CD4-positive, alpha-beta T cell treated with Interleukin-15 for 4 hours (primary cell): ENCODE measurements around the gene ADGRB2.
A peak's percentile ranks its signal among the peaks of the same experiment; 100 is the strongest.

Experiments
- DNase-seq: peaks from one replicate; pipeline ENCODE4 v3.0.0-alpha.2; 2020; ENCODE audit warnings: low spot score

Gene ADGRB2

DNA sequence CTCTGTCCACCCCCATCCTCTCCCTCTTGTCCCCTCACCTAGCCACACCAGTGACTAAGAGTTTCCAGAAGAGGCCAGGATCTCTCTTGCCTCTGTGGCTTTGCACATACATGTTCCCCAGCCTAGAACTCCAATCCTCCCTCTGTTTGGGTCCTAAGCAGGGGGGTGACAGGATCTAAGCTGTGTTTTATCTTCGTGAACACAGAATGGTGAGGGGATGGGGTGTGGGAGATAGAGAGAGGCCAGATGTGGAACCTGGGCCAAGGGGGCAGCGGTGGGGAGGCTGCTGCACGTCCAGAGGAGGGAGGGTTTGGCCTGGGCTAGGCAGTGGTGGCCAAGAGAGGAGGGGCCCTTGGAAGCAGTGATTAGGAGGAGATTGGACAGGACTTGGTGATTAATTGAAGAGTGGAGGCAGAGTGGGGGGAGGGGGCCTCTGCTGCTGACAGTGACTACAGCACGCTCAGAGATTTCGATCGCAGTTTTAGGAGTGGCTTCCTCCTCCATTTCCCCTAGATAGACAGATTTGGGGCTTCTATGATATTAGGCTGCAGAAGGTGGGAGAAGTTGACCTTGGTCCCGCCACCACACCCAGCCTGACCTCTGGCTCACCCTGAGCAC, 17.1 kb upstream of the ADGRB2 start:
- no peak for DNase-seq

DNA sequence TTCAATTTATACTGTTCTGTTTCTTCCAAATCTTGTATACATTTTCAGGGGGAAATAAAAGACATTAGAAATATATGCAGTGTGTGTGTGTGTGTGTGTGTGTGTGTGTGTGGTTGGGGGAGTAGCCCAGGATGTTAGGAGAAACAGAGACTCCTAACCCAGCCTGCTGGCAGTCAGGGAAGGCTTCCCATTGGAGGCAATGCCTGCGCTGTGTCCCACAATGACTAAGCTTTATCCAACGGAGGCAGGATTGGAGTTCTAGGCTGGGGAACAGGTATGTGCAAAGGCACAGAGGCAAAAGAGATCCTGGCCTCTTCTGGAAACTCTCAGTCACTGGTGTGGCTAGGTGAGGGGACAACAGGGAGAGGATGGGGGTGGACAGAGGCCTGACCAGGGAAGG, 16.5 kb upstream of the ADGRB2 start:
- no peak for DNase-seq

DNA sequence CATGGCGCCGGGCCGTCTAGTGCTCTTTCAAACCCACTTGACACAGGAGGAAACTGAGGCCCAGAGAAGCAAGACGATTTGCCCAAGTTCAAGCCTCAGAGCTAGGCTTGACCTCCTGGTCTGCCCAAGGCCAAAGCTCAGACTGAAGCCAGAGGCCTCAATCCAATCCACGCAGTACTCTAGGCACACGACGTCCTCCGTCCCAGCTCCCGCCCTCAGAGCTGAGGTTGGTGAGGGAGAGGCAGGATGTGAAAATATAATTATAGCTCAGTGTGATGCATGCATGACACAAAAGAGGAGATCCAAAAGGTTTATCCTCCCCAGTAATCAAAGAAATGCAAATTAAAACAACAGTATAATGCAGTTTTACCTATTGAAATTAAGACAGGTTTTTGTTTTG, 15.5 kb upstream of the ADGRB2 start:
- DNase-seq = no peak

- no peak for DNase-seq
Measured at GRCh38 chr1:31778763-31779488, 14.8 kb upstream of the ADGRB2 start.

- no peak for DNase-seq
Measured at GRCh38 chr1:31776516-31776915, 12.4 kb upstream of the ADGRB2 start.

- no peak for DNase-seq
Measured at GRCh38 chr1:31776032-31776431, 11.9 kb upstream of the ADGRB2 start.

DNA sequence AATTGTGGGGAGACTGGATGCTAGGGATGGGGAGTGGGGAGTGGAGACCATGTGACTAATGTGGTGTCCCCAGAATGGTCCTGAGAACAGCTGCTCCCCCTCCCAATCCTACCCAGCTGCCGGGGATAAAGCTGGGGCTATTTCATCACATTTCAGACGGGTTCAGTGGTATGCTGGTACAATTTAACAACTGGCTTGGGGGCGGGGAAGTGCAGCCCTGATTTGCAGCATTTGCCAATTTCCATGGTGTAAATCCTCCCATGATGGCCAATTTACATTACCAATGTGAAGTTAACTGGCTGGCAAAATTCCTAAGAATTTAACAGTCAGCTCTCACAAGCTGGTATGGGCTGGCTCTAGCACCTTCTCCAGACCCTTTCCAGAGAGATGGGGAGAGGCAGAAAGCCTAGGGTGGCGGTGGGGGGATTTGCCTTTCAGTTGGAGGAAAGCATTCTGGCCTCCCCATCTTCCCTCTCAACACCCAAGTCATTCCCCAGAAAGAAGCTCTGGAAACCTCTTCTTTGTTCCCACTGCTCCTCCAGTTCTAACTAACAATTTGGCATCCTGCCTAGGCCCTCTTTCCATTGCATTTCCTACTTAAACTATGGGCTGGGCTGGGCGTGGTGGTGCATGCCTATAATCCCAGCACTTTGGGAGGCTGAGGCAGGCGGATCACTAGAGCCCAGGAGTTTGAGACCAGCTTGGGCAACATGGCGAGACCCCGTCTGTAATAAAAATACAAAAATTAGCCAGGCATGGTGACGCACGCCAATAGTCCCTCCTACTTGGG, 11.3 kb upstream of the ADGRB2 start:
- DNase-seq = no peak

DNA sequence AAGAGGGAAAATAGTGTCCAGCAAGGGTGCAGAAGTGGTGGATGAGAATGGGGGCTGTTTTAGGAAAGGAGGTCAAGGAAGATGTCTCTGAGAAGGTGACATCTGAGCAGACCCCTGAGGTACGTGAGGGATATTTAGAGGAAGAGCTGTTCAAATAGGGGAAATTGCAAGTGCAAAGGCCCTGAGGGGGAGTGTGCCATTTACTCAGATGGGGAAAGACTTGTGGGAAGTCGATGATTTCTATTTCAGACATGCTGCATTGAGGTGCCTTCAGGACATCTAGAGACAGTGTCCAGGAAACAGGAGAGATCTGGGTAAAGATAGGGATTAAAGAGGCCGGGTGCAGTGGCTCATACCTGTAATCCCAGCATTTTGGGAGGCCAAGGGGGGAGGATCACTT, 10.4 kb upstream of the ADGRB2 start:
- no peak for DNase-seq

GRCh38 chr1:31773861-31774260, 9.7 kb upstream of the ADGRB2 start:
- DNase-seq = no peak

DNA sequence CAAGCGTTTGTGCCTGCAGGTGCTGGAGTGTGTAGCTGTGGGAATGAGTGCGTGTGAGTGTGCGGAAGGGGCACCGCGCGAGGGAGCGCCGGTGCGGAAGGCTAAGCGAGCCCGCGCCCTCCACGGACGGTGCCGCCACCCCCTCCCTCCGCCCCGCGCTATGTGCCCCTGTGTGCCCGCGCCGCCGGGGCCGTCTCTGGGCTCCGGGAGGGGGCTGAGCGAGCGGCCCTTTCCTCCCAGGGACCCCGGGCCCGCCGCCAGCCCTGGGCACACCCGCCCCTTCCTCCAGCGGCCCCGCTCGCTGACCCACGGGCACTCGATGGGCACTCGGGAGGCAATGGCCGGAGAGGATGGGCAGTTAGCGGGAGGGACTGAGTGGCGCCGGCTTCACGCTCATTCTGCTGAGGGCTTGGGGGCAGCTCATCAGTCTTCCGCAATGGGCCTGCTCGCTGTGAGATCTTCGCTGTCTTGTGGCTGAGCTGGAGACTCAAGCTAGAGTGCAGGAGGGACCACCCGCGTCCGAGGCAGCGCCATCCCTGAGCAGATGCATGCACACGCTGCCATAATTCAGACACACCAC, 8.6 kb upstream of the ADGRB2 start:
- DNase-seq = no peak

- peak; percentile 74 for DNase-seq
Measured at GRCh38 chr1:31771891-31772668, 7.9 kb upstream of the ADGRB2 start.

DNA sequence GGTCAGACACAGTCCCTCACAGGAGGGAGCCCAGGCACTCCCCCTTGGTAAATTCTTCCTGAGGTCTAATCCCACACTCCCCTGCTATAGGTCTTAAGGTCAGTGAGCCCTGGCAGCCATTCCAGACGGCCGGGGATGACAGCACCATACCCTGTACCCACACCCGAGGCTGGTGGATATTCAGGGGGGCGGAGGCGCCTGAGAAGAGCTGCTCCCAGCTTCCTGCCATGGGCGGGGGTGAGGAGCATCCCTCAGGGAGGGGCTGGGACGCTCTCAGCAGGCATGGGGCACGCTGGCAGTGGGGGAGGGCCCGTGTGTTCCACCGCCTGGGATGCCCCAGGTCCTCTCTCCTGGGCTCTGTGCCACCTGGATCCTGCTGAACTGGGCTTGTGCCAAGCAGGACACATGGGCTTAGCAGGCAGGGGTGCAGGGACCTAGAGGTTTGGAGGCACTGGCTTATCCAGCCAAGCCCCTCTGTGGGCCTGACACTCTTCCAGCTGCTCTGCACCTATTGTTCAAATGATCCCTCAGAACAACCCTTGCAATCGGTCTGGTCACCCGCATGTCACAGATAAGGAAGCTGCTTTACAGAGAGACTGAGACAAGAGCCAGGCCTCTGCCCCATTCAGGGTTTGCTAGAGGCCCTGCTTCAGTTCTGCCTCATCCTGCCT, 5.7 kb upstream of the ADGRB2 start:
- no peak for DNase-seq

GRCh38 chr1:31768939-31769704, 5.0 kb upstream of the ADGRB2 start:
- DNase-seq = no peak

DNA sequence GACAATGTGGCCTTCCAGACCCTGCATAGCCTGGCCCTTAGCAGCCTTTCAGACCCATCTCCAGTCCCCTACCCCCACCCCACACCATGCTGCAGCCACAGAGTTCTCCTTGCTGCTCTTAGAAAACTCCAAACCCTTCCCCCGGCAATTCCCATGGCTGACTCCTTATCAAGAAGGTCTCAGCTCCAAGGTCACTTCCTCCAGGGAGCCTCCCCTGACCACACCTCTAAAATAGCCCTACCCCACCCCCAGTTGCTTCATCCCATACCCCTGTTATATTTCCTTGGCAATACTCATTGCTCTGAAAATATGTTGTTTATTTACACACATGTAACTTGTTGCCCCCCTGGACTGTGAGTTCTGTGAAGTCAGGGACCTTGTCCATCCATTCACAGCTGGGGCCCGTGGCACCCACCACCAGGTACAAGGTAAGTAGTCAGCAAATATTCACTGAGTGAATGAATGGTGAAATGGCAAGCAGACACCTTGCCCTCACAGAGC, 4.3 kb upstream of the ADGRB2 start:
- no peak for DNase-seq

DNA sequence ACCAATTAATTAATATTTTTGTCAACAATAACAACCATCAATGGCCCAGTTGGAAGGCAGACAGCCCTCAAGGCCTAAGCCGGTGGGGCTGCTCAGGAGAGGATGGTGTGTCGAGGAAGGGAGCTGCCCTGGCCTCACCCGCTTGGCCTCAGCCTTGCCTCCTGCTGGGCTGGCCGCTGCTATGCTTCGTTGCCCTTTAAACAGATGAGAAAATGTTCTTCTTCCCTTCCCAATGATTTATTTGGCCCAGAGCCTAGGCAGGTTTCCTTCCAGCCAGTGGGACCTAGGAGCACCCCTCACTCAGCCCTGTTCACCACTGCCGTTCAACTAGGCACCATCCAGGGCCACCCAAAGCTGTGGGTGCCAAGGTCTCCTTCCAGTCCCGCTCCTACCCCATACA, 3.1 kb upstream of the ADGRB2 start:
- DNase-seq = no peak

GRCh38 chr1:31765516-31765915, 1.4 kb upstream of the ADGRB2 start:
- DNase-seq = no peak

DNA sequence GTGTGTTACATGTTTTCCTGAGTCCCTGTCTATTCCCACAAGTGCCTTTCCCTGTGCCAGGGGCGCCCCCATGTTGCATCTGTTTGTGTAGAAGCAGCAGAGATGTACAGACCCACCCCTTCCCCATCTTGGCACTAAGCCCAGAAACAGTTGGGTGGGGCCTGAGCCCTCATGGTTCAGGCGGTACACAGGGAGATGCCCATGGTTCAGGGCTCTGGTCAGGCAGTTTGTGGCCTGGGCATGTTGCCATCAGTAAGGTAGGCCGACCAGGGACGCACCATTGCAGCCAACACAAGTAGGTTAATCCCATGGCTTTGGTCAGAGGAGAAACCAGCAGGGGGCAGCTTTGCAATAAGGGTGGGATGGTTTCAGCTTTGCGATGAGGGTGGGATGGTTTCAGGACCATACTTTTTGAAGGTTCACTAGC, 914 bp upstream of the ADGRB2 start:
- no peak for DNase-seq

DNA sequence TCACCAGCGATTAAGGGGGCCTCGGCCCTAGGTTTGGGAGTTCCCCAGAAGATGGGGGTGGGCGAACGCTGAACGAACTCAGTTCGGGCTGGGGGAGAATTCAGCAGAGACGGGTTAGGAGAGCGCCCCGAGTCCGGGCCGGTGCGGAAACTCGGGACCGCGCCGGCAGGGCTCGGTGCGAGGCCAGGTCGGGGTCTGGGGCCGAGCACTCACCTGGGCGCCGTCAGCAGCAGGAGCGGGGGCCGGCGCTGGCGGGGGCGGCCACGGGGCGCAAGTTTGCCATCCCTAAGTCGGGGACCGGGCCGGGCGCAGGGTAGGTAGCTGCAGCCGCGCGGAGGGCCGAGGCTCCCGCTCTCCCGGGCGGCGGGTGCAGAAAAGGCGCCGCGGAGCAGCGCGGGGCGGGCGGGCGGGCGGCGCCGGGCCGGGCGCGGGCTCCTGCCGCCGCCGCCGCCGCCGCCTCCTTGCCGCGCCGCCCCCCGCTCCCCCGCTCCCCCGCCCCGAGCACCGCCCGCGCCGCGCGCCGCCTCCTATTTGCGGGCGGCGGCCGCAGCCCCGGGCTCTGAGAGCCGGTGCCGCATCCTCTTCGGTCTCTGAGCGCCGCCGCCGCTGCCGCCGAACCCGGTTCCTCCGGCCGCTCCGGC, 349 bp downstream of the ADGRB2 start:
- DNase-seq = no peak

- DNase-seq = peak; percentile 65
Measured at GRCh38 chr1:31762726-31763670, 1.1 kb downstream of the ADGRB2 start.
